Lung microvascular endothelial cell (primary cell): ENCODE measurements around the gene ARID4B. TPM values are rescaled to one million over a fixed set of nuclear protein-coding genes. Genes with fewer than 3 reads are reported as not detected.
A peak's percentile ranks its signal among the peaks of the same experiment; 100 is the strongest.
"Not testable (repeated sequence)": the region's sequence is repeated elsewhere in the genome, so short reads cannot be mapped to it uniquely, and the experiment has no call there.

ENCODE experiments used
- DNase-seq, 2 donors: peaks; one replicate each; pipeline versions ENCODE4 v3.0.0 to v3.0.0-alpha.2; 2010; ENCODE audit warnings: low read depth in 2 of 2
- total RNA-seq: library from RNA; depleted of rRNA; stranded (reverse); fragments of >200 nt; gene quantifications from 2 replicates; pipeline ENCODE4 v1.2.1, GENCODE V29; 2014

The ARID4B gene
- total RNA-seq, 1 donor from 2014 or later = 43.8 TPM

GRCh38 chr1:235328271-235329138, 526 bp upstream of the ARID4B start, which contains the start of gene GGPS1:
TSS of gene GGPS1 (plus strand) at chr1:235328570. CDS start at chr1:235335265, 6,695 bp downstream.
- DNase-seq = peak; percentile 100

- DNase-seq = peak; percentile 61 to 77
Observed at GRCh38 chr1:235326719-235327558, 1.0 kb downstream of the ARID4B start.

- DNase-seq = no peak
Observed at GRCh38 chr1:235325854-235326253, 2.1 kb downstream of the ARID4B start.

- no peak for DNase-seq
Observed at GRCh38 chr1:235325139-235325538, 2.8 kb downstream of the ARID4B start.

- DNase-seq = no peak
Observed at GRCh38 chr1:235324296-235324695, 3.7 kb downstream of the ARID4B start.

- no peak for DNase-seq
Observed at GRCh38 chr1:235320521-235321179, 7.3 kb downstream of the ARID4B start.

- no peak for DNase-seq
Observed at GRCh38 chr1:235319255-235319654, 8.7 kb downstream of the ARID4B start.

GRCh38 chr1:235317168-235317567, 10.8 kb downstream of the ARID4B start:
- peak in 1 of 2 donors; percentile 31 for DNase-seq

- no peak for DNase-seq
Observed at GRCh38 chr1:235315735-235316134, 12.2 kb downstream of the ARID4B start.

GRCh38 chr1:235315173-235315572, 12.8 kb downstream of the ARID4B start:
- no peak for DNase-seq

- no peak for DNase-seq
Observed at GRCh38 chr1:235313931-235314678, 13.9 kb downstream of the ARID4B start.

- no peak for DNase-seq
Observed at GRCh38 chr1:235313262-235313661, 14.7 kb downstream of the ARID4B start.

- DNase-seq = not testable (repeated sequence)
Observed at GRCh38 chr1:235309206-235309605, 18.8 kb downstream of the ARID4B start.

GRCh38 chr1:235307158-235308124, 20.5 kb downstream of the ARID4B start:
- no peak for DNase-seq

- peak in 1 of 2 donors; percentile 58 for DNase-seq
Observed at GRCh38 chr1:235304549-235305451, 23.2 kb downstream of the ARID4B start.

- no peak for DNase-seq
Observed at GRCh38 chr1:235302143-235302542, 25.8 kb downstream of the ARID4B start.

GRCh38 chr1:235299169-235299858, 28.7 kb downstream of the ARID4B start:
- DNase-seq = no peak

- no peak for DNase-seq
Observed at GRCh38 chr1:235298758-235299157, 29.2 kb downstream of the ARID4B start.
